GM18867 (cell line): Measurements from ENCODE around the gene MRI1.
A peak's percentile ranks its signal among the peaks of the same experiment; 100 is the strongest.
"Not testable (repeated sequence)": the region's sequence is repeated elsewhere in the genome, so short reads cannot be mapped to it uniquely, and the experiment has no call there.

Experiments
- ATAC-seq: cut with Tn5 transposase; IDR thresholded peaks from one replicate; pipeline ENCODE4 v1.9.1; 2021; ENCODE audit warnings: mild to moderate bottlenecking, moderate library complexity; ENCODE audit not compliant: unreplicated experiment

MRI1 gene

GRCh38 chr19:13764101-13764807, at the start of gene MRI1:
Gene MRI1, plus strand, starts transcription at chr19:13764522. Its CDS starts 67 bp downstream, at chr19:13764589.
- ATAC-seq = peak; percentile 60

GRCh38 chr19:13717194-13717643, 47.1 kb upstream of the MRI1 start:
- no peak for ATAC-seq

- ATAC-seq = no peak
Measured at GRCh38 chr19:13718733-13719132, 45.6 kb upstream of the MRI1 start.

- ATAC-seq = no peak
Measured at GRCh38 chr19:13722146-13722545, 42.2 kb upstream of the MRI1 start.

- ATAC-seq = no peak
Measured at GRCh38 chr19:13723206-13723605, 41.1 kb upstream of the MRI1 start.

GRCh38 chr19:13726323-13726722, 38.0 kb upstream of the MRI1 start:
- no peak for ATAC-seq

GRCh38 chr19:13727798-13728197, 36.5 kb upstream of the MRI1 start:
- no peak for ATAC-seq

GRCh38 chr19:13729859-13730258, 34.5 kb upstream of the MRI1 start:
- ATAC-seq = no peak

GRCh38 chr19:13731147-13731964, 33.0 kb upstream of the MRI1 start:
- ATAC-seq = peak; percentile 96

- no peak for ATAC-seq
Measured at GRCh38 chr19:13732337-13732736, 32.0 kb upstream of the MRI1 start.

GRCh38 chr19:13734751-13735150, 29.6 kb upstream of the MRI1 start:
- ATAC-seq = no peak

GRCh38 chr19:13738073-13738472, 26.2 kb upstream of the MRI1 start:
- ATAC-seq = no peak

GRCh38 chr19:13741893-13742292, 22.4 kb upstream of the MRI1 start:
- no peak for ATAC-seq

- no peak for ATAC-seq
Measured at GRCh38 chr19:13742756-13743155, 21.6 kb upstream of the MRI1 start.

- ATAC-seq = no peak
Measured at GRCh38 chr19:13744174-13744573, 20.1 kb upstream of the MRI1 start.

- ATAC-seq = no peak
Measured at GRCh38 chr19:13747098-13747453, 17.2 kb upstream of the MRI1 start.

- ATAC-seq = no peak
Measured at GRCh38 chr19:13748169-13748828, 16.0 kb upstream of the MRI1 start.

- ATAC-seq = no peak
Measured at GRCh38 chr19:13751436-13751835, 12.9 kb upstream of the MRI1 start.

- not testable (repeated sequence) for ATAC-seq
Measured at GRCh38 chr19:13753622-13754021, 10.7 kb upstream of the MRI1 start.

- no peak for ATAC-seq
Measured at GRCh38 chr19:13756210-13756609, 8.1 kb upstream of the MRI1 start.
